Measurements from ENCODE around the gene PHIP. TPM values are rescaled to one million over a fixed set of nuclear protein-coding genes. Genes with fewer than 3 reads are reported as not detected.
"Not testable (repeated sequence)": the region's sequence is repeated elsewhere in the genome, so short reads cannot be mapped to it uniquely, and the experiment has no call there.

Gene PHIP
- total RNA-seq, 1 donor from 2014 or later, result 44.6 TPM

DNA sequence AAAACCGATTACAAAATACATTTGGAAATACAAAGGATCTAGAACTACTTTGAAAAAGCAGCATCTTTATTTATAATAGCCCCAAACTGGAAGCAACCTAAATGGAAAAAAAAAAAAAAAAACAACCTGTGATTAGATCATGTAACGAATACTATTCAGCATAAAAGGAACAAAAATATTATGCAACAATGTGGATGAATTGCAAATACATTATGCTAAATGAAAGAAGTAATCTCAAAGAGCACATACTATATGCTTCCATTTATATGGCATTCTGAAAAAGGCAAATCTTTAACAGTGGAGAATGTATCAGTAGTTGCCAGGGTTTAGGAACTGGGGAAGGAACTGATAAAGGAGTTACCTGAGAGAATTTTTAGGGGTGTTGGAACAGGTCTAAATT, 181.8 kb downstream of the PHIP start:
- TF ChIP-seq, protein P1, sequence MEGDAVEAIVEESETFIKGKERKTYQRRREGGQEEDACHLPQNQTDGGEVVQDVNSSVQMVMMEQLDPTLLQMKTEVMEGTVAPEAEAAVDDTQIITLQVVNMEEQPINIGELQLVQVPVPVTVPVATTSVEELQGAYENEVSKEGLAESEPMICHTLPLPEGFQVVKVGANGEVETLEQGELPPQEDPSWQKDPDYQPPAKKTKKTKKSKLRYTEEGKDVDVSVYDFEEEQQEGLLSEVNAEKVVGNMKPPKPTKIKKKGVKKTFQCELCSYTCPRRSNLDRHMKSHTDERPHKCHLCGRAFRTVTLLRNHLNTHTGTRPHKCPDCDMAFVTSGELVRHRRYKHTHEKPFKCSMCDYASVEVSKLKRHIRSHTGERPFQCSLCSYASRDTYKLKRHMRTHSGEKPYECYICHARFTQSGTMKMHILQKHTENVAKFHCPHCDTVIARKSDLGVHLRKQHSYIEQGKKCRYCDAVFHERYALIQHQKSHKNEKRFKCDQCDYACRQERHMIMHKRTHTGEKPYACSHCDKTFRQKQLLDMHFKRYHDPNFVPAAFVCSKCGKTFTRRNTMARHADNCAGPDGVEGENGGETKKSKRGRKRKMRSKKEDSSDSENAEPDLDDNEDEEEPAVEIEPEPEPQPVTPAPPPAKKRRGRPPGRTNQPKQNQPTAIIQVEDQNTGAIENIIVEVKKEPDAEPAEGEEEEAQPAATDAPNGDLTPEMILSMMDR (conservative IDR thresholded peaks at IDR 0.05), result no peak
- Mint-ChIP-seq H3K27ac (no peak overlapping the region), H3K4me3 (no peak overlapping the region), H3K9me3 (no peaks in the 10 kb centered on the region), H3K36me3 (peaks cover 21% of the 10 kb centered on the region), H3K4me1 (ENCODE audit: unreplicated experiment) (no peaks in the 10 kb centered on the region), H3K27me3 (no peaks in the 10 kb centered on the region)
- DNase-seq (ENCODE audit: extremely low spot score, unreplicated experiment), result no peak

DNA sequence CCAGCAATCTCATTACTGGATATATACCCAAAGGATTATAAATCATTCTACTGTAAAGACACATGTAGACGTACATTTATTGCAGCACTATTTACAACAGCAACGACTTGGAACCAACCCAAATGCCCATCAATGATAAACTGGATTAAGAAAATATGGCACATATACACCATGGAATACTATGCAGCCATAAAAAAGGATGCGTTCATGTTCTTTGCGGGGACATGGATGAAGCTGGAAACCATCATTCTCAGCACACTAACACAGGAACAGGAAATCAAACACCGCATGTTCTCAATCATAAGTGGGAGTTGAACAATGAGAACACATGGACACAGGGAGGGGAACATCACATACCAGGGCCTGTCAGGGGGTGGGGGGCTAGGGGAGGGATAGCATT, 188.2 kb downstream of the PHIP start:
- not testable (repeated sequence) for DNase-seq (ENCODE audit: extremely low spot score, unreplicated experiment); H3K27ac Mint-ChIP-seq; H3K27me3 Mint-ChIP-seq; H3K9me3 Mint-ChIP-seq; H3K4me1 Mint-ChIP-seq (ENCODE audit: unreplicated experiment); H3K4me3 Mint-ChIP-seq
- H3K36me3 Mint-ChIP-seq, result peaks cover 39% of the 10 kb centered on the region

Other genes starting within 250 kb of the PHIP start
- 4.4 and 7.0 TPM in 2 replicates for gene IRAK1BP1, start 210.7 kb downstream of the PHIP start, total RNA-seq (ENCODE audit: low replicate concordance)
- gene HMGN3, start 156.4 kb upstream of the PHIP start, total RNA-seq (ENCODE audit: low replicate concordance), result 163 and 261 TPM in 2 replicates